Loucy (cell line): Measurements from ENCODE around the gene RBMS3.

Source experiments
- H2AFZ ChIP-seq: fragments of 200-600 bp; sonication (generic); 2 replicates; pipeline ENCODE4 v1.6.0; 2016; ENCODE audit warnings: antibody characterized with exemption, mild to moderate bottlenecking, low read length, moderate library complexity
- H3F3A ChIP-seq: fragments of 200-600 bp; 2 replicates; pipeline ENCODE4 v1.6.0; 2016; ENCODE audit warnings: antibody characterized with exemption, low read depth, mild to moderate bottlenecking
- H3K27me3 ChIP-seq: fragments of 200-600 bp; sonication (generic); 2 replicates; pipeline ENCODE4 v1.6.1; 2014; ENCODE audit warnings: low read length, mild to moderate bottlenecking; ENCODE audit not compliant: insufficient read depth, poor library complexity, severe bottlenecking
- H3K36me3 ChIP-seq: fragments of 200-600 bp; sonication (generic); 2 replicates; pipeline ENCODE4 v1.6.1; 2016; ENCODE audit warnings: low read length; ENCODE audit not compliant: insufficient read depth
- H3K4me1 ChIP-seq: fragments of 200-600 bp; sonication (generic); 2 replicates; pipeline ENCODE4 v1.5.1; 2014; ENCODE audit warnings: low read length, mild to moderate bottlenecking; ENCODE audit not compliant: insufficient read depth, poor library complexity, severe bottlenecking
- H3K4me2 ChIP-seq: fragments of 200-600 bp; sonication (generic); 2 replicates; pipeline ENCODE4 v1.6.0; 2014; ENCODE audit warnings: antibody characterized with exemption, low read length, low read depth, mild to moderate bottlenecking; ENCODE audit not compliant: poor library complexity, severe bottlenecking
- H3K4me3 ChIP-seq: fragments of 200-600 bp; sonication (generic); 2 replicates; pipeline ENCODE4 v1.5.1; 2014; ENCODE audit warnings: low read length, mild to moderate bottlenecking, mixed read lengths; ENCODE audit not compliant: poor library complexity, severe bottlenecking
- H3K79me2 ChIP-seq: fragments of 200-600 bp; sonication (generic); 2 replicates; pipeline ENCODE4 v1.6.1; 2014; ENCODE audit warnings: low read length; ENCODE audit not compliant: insufficient read depth
- H3K9ac ChIP-seq: fragments of 200-600 bp; sonication (generic); 2 replicates; pipeline ENCODE4 v1.6.0; 2014; ENCODE audit warnings: mild to moderate bottlenecking, low read depth, low read length, moderate library complexity; ENCODE audit not compliant: poor library complexity, severe bottlenecking
- H3K9me2 ChIP-seq: fragments of 200-600 bp; sonication (generic); replicated peaks from 2 replicates; pipeline ENCODE4 v1.6.1; 2016; ENCODE audit warnings: low read depth, low read length, mixed read lengths
- H3K9me3 ChIP-seq: fragments of 200-600 bp; sonication (generic); 2 replicates; pipeline ENCODE4 v1.6.1; 2014; ENCODE audit warnings: mild to moderate bottlenecking, antibody characterized with exemption, low read length, low read depth; ENCODE audit not compliant: insufficient read depth
- H4K20me1 ChIP-seq: fragments of 200-600 bp; sonication (generic); 2 replicates; pipeline ENCODE4 v1.6.0; 2014; ENCODE audit warnings: antibody characterized with exemption, low read length, mild to moderate bottlenecking; ENCODE audit not compliant: insufficient read depth, poor library complexity, severe bottlenecking
- EZH2phosphoT487 ChIP-seq: fragments of 200-600 bp; IDR thresholded peaks from 2 replicates; pipeline ENCODE4 v1.6.1; 2018; ENCODE audit warnings: antibody characterized with exemption, mild to moderate bottlenecking, moderate library complexity, borderline replicate concordance
- TF ChIP-seq, protein P1 (sequence below): fragments of 200-600 bp; sonication (generic); conservative IDR thresholded peaks from 2 replicates; pipeline ENCODE4 v1.5.1; 2014; ENCODE audit warnings: mild to moderate bottlenecking, antibody characterized with exemption, low read length

The RBMS3 gene

DNA sequence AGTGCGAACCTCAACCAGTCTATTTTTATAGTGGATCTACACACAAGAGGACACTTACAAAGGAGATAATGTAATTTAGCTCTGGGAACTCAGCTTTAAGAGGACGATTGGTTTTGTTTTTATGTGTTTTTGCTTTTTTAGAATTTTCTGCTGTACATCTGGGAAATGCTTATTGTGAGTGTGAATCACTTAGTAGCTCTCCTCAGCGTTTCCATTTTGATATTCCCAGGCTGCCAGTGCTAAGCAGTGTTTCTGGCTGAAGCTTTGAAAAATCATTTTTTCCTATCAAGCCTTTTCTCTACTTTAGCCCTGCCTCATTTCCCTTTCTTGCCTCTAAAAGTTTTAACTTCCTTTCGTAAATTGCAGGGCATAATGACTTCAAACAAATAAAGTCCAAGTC lies 117.9 kb downstream of the RBMS3 start:
- H3K9me3 ChIP-seq = no peaks in the 10 kb centered on the region
- H3K36me3 ChIP-seq = no peaks in the 10 kb centered on the region
- H3K27me3 ChIP-seq = no peaks in the 10 kb centered on the region
- H3K9ac ChIP-seq = no peak overlapping the region
- no peak overlapping the region for H2AFZ ChIP-seq
- H3K4me1 ChIP-seq = no peaks in the 10 kb centered on the region
- no peak overlapping the region for H3K4me3 ChIP-seq
- H3K4me2 ChIP-seq = no peak overlapping the region
- H3F3A ChIP-seq = no peaks in the 10 kb centered on the region
- H4K20me1 ChIP-seq = no peaks in the 10 kb centered on the region
- no peak for TF ChIP-seq EZH2phosphoT487
- TF ChIP-seq, protein P1, sequence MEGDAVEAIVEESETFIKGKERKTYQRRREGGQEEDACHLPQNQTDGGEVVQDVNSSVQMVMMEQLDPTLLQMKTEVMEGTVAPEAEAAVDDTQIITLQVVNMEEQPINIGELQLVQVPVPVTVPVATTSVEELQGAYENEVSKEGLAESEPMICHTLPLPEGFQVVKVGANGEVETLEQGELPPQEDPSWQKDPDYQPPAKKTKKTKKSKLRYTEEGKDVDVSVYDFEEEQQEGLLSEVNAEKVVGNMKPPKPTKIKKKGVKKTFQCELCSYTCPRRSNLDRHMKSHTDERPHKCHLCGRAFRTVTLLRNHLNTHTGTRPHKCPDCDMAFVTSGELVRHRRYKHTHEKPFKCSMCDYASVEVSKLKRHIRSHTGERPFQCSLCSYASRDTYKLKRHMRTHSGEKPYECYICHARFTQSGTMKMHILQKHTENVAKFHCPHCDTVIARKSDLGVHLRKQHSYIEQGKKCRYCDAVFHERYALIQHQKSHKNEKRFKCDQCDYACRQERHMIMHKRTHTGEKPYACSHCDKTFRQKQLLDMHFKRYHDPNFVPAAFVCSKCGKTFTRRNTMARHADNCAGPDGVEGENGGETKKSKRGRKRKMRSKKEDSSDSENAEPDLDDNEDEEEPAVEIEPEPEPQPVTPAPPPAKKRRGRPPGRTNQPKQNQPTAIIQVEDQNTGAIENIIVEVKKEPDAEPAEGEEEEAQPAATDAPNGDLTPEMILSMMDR = no peak
- no peaks in the 10 kb centered on the region for H3K79me2 ChIP-seq
- no peaks in the 10 kb centered on the region for H3K9me2 ChIP-seq

GRCh38 chr3:29406291-29406832 lies 125.5 kb downstream of the RBMS3 start:
- Histone ChIP-seq H3K9ac (no peak overlapping the region), H3K4me2 (no peak overlapping the region), H4K20me1 (no peaks in the 10 kb centered on the region), H3K79me2 (no peaks in the 10 kb centered on the region), H3K27me3 (no peaks in the 10 kb centered on the region), H3K36me3 (no peaks in the 10 kb centered on the region), H3K4me1 (no peaks in the 10 kb centered on the region), H3K9me3 (no peaks in the 10 kb centered on the region), H3K9me2 (no peaks in the 10 kb centered on the region), H3F3A (no peaks in the 10 kb centered on the region), H2AFZ (no peak overlapping the region), H3K4me3 (no peak overlapping the region)
- TF ChIP-seq EZH2phosphoT487 = no peak
- TF ChIP-seq, protein P1 = no peak

GRCh38 chr3:29408676-29409075 lies 127.8 kb downstream of the RBMS3 start:
- H3K27me3 ChIP-seq = no peaks in the 10 kb centered on the region
- H3K9me2 ChIP-seq = no peaks in the 10 kb centered on the region
- H3K9me3 ChIP-seq = no peaks in the 10 kb centered on the region
- no peaks in the 10 kb centered on the region for H3K36me3 ChIP-seq
- no peak overlapping the region for H3K9ac ChIP-seq
- TF ChIP-seq, protein P1 = no peak
- no peak for TF ChIP-seq EZH2phosphoT487
- H4K20me1 ChIP-seq = no peaks in the 10 kb centered on the region
- H3K4me3 ChIP-seq = no peak overlapping the region
- no peaks in the 10 kb centered on the region for H3F3A ChIP-seq
- no peak overlapping the region for H3K4me2 ChIP-seq
- no peak overlapping the region for H2AFZ ChIP-seq
- H3K79me2 ChIP-seq = no peaks in the 10 kb centered on the region
- H3K4me1 ChIP-seq = no peaks in the 10 kb centered on the region
